ENCODE data around the gene CEMIP. TPM values are rescaled to one million over a fixed set of nuclear protein-coding genes. Genes with fewer than 3 reads are reported as not detected.

Gene CEMIP
- total RNA-seq, 2 donors from 2014 or later, result 2.2 TPM; not detected in 1

DNA sequence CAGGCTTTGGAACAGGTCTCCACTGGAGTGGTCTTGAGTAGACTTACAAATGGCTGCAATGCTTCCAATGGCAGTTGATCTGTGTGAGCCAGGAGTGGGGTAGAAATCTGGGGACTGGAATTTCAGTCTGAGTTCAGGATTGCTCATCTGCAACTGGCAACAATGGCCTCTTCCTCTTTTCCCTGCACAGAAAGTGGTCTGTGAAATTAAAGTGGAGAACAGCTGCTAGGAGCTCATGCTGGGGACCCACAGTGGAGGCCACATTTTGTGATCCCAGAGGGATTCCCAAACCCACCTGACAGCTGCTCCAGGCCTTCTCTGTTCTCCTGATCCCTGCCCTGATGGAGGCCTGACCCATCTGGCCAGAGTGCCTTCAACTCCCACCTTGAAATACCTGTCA, 49.6 kb downstream of the CEMIP start:
- no peak overlapping the region for H3K9ac ChIP-seq (ENCODE audit: extremely low read depth, low read length, poor library complexity, severe bottlenecking)
- H3K4me3 ChIP-seq (ENCODE audit: low read length), result no peak overlapping the region
- TF ChIP-seq, protein P1, sequence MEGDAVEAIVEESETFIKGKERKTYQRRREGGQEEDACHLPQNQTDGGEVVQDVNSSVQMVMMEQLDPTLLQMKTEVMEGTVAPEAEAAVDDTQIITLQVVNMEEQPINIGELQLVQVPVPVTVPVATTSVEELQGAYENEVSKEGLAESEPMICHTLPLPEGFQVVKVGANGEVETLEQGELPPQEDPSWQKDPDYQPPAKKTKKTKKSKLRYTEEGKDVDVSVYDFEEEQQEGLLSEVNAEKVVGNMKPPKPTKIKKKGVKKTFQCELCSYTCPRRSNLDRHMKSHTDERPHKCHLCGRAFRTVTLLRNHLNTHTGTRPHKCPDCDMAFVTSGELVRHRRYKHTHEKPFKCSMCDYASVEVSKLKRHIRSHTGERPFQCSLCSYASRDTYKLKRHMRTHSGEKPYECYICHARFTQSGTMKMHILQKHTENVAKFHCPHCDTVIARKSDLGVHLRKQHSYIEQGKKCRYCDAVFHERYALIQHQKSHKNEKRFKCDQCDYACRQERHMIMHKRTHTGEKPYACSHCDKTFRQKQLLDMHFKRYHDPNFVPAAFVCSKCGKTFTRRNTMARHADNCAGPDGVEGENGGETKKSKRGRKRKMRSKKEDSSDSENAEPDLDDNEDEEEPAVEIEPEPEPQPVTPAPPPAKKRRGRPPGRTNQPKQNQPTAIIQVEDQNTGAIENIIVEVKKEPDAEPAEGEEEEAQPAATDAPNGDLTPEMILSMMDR (conservative IDR thresholded peaks at IDR 0.05), result no peak
- no peaks in the 10 kb centered on the region for H3K36me3 Mint-ChIP-seq (ENCODE audit: low read depth)
- H3K27me3 ChIP-seq (ENCODE audit: control insufficient read depth, insufficient read depth, low read length, poor library complexity, severe bottlenecking), result peaks cover 46% of the 10 kb centered on the region
- no peak overlapping the region for H3K27ac Mint-ChIP-seq
- H3K9me3 Mint-ChIP-seq, result no peaks in the 10 kb centered on the region
- no peak overlapping the region for H3K4me3 Mint-ChIP-seq
- H3K4me1 Mint-ChIP-seq, result peaks cover 18% of the 10 kb centered on the region
- DNase-seq, result no peak
- H3K9me3 ChIP-seq (ENCODE audit: control insufficient read depth, low read length), result no peaks in the 10 kb centered on the region
- peaks cover 5% of the 10 kb centered on the region for H3K4me1 ChIP-seq (ENCODE audit: control insufficient read depth, insufficient read depth, low read length)
- H3K27me3 Mint-ChIP-seq (ENCODE audit: insufficient read depth), result peaks cover 46% of the 10 kb centered on the region
- no peak overlapping the region for H3K27ac ChIP-seq (ENCODE audit: low read depth, low read length)
- no peaks in the 10 kb centered on the region for H3K36me3 ChIP-seq (ENCODE audit: control insufficient read depth, insufficient read depth, low read length)

DNA sequence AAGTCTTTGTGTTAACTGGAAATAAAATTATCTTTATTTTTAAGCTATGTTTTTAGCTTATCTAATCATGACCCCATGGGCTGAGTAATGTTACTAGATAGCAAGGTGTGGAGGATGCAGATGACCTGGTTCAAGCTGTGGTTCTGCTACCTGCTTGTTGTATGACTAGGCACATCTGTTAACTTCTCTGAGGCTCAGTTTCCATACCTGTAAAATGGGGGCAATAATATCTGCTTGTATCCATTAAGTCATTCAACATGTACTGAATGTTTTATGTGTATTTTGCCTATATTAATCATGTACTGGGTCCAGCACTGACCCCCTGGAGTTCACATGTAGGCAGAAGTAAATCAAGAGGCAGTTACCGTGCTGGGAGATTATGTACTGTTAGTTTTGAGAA, 51.5 kb downstream of the CEMIP start:
- H3K36me3 Mint-ChIP-seq (ENCODE audit: low read depth), result no peaks in the 10 kb centered on the region
- Histone ChIP-seq H3K9me3 (ENCODE audit: control insufficient read depth, low read length) (no peaks in the 10 kb centered on the region), H3K4me1 (ENCODE audit: control insufficient read depth, insufficient read depth, low read length) (no peaks in the 10 kb centered on the region), H3K27me3 (ENCODE audit: control insufficient read depth, insufficient read depth, low read length, poor library complexity, severe bottlenecking) (peaks cover 31% of the 10 kb centered on the region), H3K27ac (ENCODE audit: low read depth, low read length) (no peak overlapping the region), H3K4me3 (ENCODE audit: low read length) (no peak overlapping the region), H3K36me3 (ENCODE audit: control insufficient read depth, insufficient read depth, low read length) (no peaks in the 10 kb centered on the region), H3K9ac (ENCODE audit: extremely low read depth, low read length, poor library complexity, severe bottlenecking) (no peak overlapping the region)
- H3K27ac Mint-ChIP-seq, result no peak overlapping the region
- DNase-seq, result no peak
- WGBS, 2 experiments (ENCODE audit: insufficient coverage in 1 of 2, insufficient read length in 1 of 2), result 89 to 100% methylated on average over 1 of the region's 1 CpG
- H3K9me3 Mint-ChIP-seq, result no peaks in the 10 kb centered on the region
- peaks cover 18% of the 10 kb centered on the region for H3K4me1 Mint-ChIP-seq
- TF ChIP-seq, protein P1 (conservative IDR thresholded peaks at IDR 0.05), result no peak
- H3K4me3 Mint-ChIP-seq, result no peak overlapping the region
- peaks cover 30% of the 10 kb centered on the region for H3K27me3 Mint-ChIP-seq (ENCODE audit: insufficient read depth)

- Mint-ChIP-seq H3K4me1 (peaks cover 18% of the 10 kb centered on the region), H3K36me3 (ENCODE audit: low read depth) (no peaks in the 10 kb centered on the region), H3K27me3 (ENCODE audit: insufficient read depth) (peaks cover 25% of the 10 kb centered on the region), H3K4me3 (no peak overlapping the region), H3K27ac (no peak overlapping the region), H3K9me3 (no peaks in the 10 kb centered on the region)
- TF ChIP-seq, protein P1 (conservative IDR thresholded peaks at IDR 0.05), result no peak
- H3K9me3 ChIP-seq (ENCODE audit: control insufficient read depth, low read length), result no peaks in the 10 kb centered on the region
- H3K4me1 ChIP-seq (ENCODE audit: control insufficient read depth, insufficient read depth, low read length), result no peaks in the 10 kb centered on the region
- peaks cover 26% of the 10 kb centered on the region for H3K27me3 ChIP-seq (ENCODE audit: control insufficient read depth, insufficient read depth, low read length, poor library complexity, severe bottlenecking)
- no peak overlapping the region for H3K4me3 ChIP-seq (ENCODE audit: low read length)
- no peak overlapping the region for H3K27ac ChIP-seq (ENCODE audit: low read depth, low read length)
- DNase-seq, result no peak
- H3K9ac ChIP-seq (ENCODE audit: extremely low read depth, low read length, poor library complexity, severe bottlenecking), result no peak overlapping the region
- no peaks in the 10 kb centered on the region for H3K36me3 ChIP-seq (ENCODE audit: control insufficient read depth, insufficient read depth, low read length)
- 93 to 98% methylated on average over 7 of the region's 7 CpGs for WGBS, 2 experiments (ENCODE audit: insufficient coverage in 1 of 2, insufficient read length in 1 of 2)
Measured at GRCh38 chr15:80831192-80831591, 52.0 kb downstream of the CEMIP start.
